Measurements from ENCODE around the gene ZNF763. TPM values are rescaled to one million over a fixed set of nuclear protein-coding genes. Genes with fewer than 3 reads are reported as not detected.
A peak's percentile ranks its signal among the peaks of the same experiment; 100 is the strongest.
"Not testable (repeated sequence)": the region's sequence is repeated elsewhere in the genome, so short reads cannot be mapped to it uniquely, and the experiment has no call there.

ZNF763 gene
- total RNA-seq: 1 to 10 TPM; 1.5 to 4.5 (median 2.4) TPM
- 1 to 10 TPM; 3.6 to 5.9 TPM for polyA plus RNA-seq

DNA sequence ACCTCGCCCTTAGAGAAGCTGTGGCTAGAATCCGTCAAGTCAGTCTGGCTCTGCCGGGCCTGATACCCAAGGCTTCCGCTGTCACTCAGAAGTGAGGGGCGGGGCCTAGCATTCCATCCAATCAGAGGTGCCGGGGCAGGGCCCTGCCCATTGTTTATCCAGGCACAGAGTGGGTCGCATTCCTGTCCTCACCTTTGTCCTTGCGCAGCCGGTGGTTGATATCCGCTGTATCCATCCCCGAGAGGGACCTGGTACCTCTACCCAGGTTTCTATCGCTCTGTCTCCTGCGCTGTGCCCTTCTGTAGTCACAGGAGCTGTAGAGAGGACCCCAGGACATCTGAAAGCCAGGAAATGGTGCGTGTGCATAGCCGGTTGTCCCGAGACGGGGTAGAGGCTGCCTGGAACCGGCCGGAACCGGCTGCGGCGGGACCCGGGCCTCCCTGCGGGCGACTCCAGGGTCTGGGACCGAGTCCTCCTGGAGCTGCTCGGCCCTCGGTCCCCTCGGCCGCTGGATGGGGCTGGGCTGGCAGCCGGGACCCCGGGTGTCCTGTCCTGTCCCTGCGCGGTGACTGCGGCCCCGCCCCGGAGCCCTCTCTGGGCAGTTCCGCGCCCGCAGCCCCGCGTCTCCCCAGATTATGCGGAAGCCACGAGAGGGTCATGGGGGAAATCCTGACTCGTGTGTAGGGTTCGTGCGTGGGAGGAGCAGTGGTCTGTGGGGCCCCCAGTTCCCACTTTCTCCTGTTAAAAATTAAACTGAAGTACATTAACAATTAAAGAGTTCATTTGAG lies at the start of gene ZNF763:
Gene ZNF763 (plus strand): TSS at position 183 of the 788 bp plus-strand sequence. CDS start 169 bp downstream, at position 352.
- H3K27ac ChIP-seq: peak within 1 kb of the TSS; percentile 84 to 98 (median 90)
- TF ChIP-seq, protein P1, sequence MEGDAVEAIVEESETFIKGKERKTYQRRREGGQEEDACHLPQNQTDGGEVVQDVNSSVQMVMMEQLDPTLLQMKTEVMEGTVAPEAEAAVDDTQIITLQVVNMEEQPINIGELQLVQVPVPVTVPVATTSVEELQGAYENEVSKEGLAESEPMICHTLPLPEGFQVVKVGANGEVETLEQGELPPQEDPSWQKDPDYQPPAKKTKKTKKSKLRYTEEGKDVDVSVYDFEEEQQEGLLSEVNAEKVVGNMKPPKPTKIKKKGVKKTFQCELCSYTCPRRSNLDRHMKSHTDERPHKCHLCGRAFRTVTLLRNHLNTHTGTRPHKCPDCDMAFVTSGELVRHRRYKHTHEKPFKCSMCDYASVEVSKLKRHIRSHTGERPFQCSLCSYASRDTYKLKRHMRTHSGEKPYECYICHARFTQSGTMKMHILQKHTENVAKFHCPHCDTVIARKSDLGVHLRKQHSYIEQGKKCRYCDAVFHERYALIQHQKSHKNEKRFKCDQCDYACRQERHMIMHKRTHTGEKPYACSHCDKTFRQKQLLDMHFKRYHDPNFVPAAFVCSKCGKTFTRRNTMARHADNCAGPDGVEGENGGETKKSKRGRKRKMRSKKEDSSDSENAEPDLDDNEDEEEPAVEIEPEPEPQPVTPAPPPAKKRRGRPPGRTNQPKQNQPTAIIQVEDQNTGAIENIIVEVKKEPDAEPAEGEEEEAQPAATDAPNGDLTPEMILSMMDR (IDR thresholded peaks at IDR 0.05): no peak
- peak; percentile 88 to 96 (median 92) for DNase-seq
- H3K4me3 ChIP-seq: peak within 1 kb of the TSS; percentile 45 to 78 (median 70)
- peak; percentile 96 to 99 (median 98) for ATAC-seq
- H3K4me1 ChIP-seq: peaks cover 6 to 8% (median 6%) of the 10 kb centered on the region in 3 donors
- no peak for FAIRE-seq
- 1 to 2% methylated on average over 47 of the region's 47 CpGs for WGBS, 2 donors
- no peaks in the 10 kb centered on the region for H3K9me3 ChIP-seq
- intact Hi-C loops (cut with DNase I): no loop called here
- no peaks in the 10 kb centered on the region for H3K27me3 ChIP-seq
- H3K36me3 ChIP-seq: no peaks in the 10 kb centered on the region

DNA sequence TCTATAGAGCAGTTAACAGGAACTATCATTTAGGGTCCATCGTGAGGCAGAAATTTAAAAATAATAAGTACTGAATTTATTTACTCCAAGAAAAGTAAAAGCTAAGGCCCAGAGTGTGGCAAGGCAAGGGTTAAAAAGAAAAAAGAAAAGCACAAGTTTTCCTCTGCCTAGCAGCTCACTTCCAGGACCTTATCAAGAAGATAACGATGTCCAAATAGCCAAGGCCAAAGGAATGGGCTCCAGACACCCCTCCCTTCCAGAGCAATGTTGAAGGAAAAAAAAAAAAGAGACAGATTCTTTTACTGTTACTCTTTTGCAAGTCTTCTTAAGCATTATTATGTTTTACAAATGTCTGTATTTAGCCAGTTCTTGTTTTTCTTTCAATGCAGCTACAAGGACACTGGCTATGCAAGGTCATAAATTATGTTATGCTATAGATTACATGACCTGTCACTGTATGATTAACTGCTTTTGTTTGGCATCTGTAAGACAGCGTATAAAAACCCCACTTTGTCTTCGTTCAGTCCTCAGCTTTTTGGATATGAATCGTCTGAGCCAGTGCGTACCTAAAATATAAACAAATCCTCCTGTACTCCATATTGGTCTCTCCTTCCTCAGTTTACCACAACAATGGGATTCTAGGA lies 42.9 kb upstream of the ZNF763 start:
- DNase-seq (peak in 2 of 6 donors; percentile 18 to 38), ATAC-seq (no peak), FAIRE-seq (no peak)
- Histone ChIP-seq H3K4me1 (peaks cover 6 to 17% (median 15%) of the 10 kb centered on the region in 3 donors), H3K27ac (no peak overlapping the region), H3K9me3 (no peaks in the 10 kb centered on the region), H3K36me3 (no peaks in the 10 kb centered on the region), H3K27me3 (no peaks in the 10 kb centered on the region), H3K4me3 (no peak overlapping the region)
- TF ChIP-seq, protein P1 (IDR thresholded peaks at IDR 0.05): no peak
- 10 to 12% methylated on average over 6 of the region's 6 CpGs for WGBS, 2 donors
- intact Hi-C loops (cut with DNase I): loop anchor here in 1 of 3 donors (10.0 kb wide), 1 partner anchor 63 kb away; no protein-coding TSS in a partner anchor

DNA sequence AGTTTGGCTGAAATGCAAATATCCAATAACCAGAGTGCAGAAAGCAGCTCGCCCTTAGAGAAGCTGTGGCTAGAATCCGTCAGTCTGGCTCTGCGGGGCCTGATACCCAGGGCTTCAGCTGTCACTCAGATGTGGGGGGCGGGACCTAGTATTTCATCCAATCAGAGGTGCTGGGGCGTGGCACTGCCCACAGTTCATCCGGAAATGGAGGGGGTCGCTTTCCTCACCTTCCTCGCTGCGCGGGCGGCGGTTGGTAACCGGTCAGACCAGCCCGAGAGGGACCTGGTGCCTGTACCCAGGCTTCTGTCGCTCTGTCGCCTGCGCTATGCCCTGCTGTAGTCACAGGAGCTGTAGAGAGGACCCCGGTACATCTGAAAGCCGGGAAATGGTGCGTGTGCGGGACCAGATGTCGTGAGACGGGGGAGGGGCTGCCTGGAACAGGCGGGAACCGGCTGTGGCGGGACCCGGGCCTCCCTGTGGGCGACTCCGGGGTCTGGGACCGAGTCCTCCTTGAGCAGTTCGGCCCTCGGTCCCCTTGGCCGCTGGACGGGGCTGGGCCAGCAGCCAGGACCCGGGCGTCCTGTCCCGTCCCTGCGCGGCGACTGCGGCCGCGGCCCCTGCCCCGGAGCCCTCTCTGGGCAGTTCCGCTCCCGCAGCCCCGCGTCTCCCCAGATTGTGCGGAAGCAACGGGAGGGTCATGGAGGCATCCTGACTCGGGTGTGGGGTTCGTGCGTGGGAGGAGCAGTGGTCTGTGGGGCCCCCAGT lies 39.8 kb upstream of the ZNF763 start, which contains the start of gene ZNF700:
Gene ZNF700 (plus strand): TSS at position 222 of the 765 bp plus-strand sequence. CDS start 104 bp downstream, at position 326.
- FAIRE-seq: no peak
- ATAC-seq: peak; percentile 92 to 98 (median 96)
- TF ChIP-seq, protein P1 (IDR thresholded peaks at IDR 0.05): no peak
- Histone ChIP-seq H3K9me3 (no peaks in the 10 kb centered on the region), H3K27me3 (no peaks in the 10 kb centered on the region), H3K36me3 (no peaks in the 10 kb centered on the region), H3K4me1 (peaks cover 6 to 22% (median 15%) of the 10 kb centered on the region in 3 donors), H3K4me3 (peak within 1 kb of the TSS; percentile 67 to 93 (median 76)), H3K27ac (peak within 1 kb of the TSS; percentile 88 to 98 (median 97))
- intact Hi-C loops (cut with DNase I): loop anchor here in 1 of 3 donors (10.0 kb wide), 1 partner anchor 60 kb away; no protein-coding TSS in a partner anchor
- peak; percentile 91 to 97 (median 96) for DNase-seq
- WGBS, 2 donors: 0% methylated on average over 53 of the region's 53 CpGs

DNA sequence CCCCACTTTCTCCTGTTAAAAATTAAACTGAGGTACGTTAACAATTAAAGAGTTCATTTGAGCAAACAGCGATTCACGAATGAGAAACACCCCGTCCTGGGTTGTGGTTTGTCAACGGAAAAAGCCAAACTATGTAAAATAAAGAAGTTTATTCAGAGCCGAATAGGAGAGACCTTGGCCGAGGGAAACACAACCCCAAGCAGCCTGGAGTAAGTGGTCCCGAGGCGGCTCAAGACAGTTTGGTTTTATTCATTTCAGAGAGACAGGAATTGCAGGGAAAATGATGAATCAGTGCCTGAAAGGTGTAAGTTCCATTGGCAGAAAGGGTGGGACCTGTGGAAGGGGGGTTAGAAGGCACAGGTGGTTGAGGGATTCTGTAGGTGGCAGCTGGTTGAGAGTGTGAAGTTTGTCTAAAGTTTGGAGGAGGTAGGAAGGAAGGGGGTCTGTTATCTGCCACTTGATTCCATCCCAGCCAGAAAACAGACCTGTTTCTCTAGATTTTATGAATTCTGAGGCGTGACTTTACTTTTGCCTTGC lies 39.1 kb upstream of the ZNF763 start:
- intact Hi-C loops (cut with DNase I): loop anchor here in 1 of 3 donors (10.0 kb wide), 1 partner anchor 59 kb away; no protein-coding TSS in a partner anchor

More for the DNA sequence above, 39.1 kb upstream of the ZNF763 start:
- peak overlapping the region; percentile 67 to 93 (median 76) for H3K4me3 ChIP-seq
- 2% methylated on average over 10 of the region's 10 CpGs for WGBS, 2 donors
- H3K27ac ChIP-seq: peak overlapping the region; percentile 88 to 98 (median 97)
- not testable (repeated sequence) for H3K27me3 ChIP-seq, H3K36me3 ChIP-seq, H3K9me3 ChIP-seq, FAIRE-seq, ATAC-seq, DNase-seq
- peaks cover 6 to 22% (median 15%) of the 10 kb centered on the region in 3 donors for H3K4me1 ChIP-seq
